ENCODE data around the gene GSTM4. TPM values are rescaled to one million over a fixed set of nuclear protein-coding genes. Genes with fewer than 3 reads are reported as not detected.

GSTM4 gene
- total and polyA plus RNA-seq, 2 experiments from 2014 or later = 12.8 to 12.9 TPM

DNA sequence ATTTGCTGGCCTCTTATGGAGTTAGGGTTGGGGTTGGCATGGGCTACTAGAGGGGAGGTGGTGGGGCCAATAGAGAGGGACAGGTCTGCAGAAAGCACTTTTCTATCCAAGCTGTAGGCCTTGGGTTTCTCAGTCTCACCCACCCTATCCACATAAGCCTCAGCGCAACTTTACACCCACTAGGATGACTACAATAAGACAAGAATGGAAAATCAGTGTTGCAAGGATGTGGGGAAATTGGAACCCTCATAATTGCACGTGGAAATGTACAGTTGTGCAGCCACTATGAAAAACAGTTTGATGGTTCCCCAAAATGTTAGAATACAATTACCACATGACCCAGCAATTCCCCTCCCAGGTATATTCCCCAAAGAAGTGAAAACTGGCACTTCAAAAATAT is 14.0 kb upstream of the GSTM4 start:
- H3K79me2 ChIP-seq (replicated peaks; ENCODE audit: insufficient read depth) = no peaks in the 10 kb centered on the region
- H3K4me1 ChIP-seq (ENCODE audit: insufficient read depth) = no peaks in the 10 kb centered on the region
- peaks cover 16% of the 10 kb centered on the region for H3K27me3 Mint-ChIP-seq (ENCODE audit: insufficient read depth, low read depth, poor library complexity)
- no peaks in the 10 kb centered on the region for H3K9me3 Mint-ChIP-seq
- ATAC-seq (no peak), DNase-seq (ENCODE audit: low spot score) (no peak)
- H3K4me2 ChIP-seq = no peak overlapping the region
- H3K27ac Mint-ChIP-seq = no peak overlapping the region
- no peak overlapping the region for H2AFZ ChIP-seq
- TF ChIP-seq, protein P1, sequence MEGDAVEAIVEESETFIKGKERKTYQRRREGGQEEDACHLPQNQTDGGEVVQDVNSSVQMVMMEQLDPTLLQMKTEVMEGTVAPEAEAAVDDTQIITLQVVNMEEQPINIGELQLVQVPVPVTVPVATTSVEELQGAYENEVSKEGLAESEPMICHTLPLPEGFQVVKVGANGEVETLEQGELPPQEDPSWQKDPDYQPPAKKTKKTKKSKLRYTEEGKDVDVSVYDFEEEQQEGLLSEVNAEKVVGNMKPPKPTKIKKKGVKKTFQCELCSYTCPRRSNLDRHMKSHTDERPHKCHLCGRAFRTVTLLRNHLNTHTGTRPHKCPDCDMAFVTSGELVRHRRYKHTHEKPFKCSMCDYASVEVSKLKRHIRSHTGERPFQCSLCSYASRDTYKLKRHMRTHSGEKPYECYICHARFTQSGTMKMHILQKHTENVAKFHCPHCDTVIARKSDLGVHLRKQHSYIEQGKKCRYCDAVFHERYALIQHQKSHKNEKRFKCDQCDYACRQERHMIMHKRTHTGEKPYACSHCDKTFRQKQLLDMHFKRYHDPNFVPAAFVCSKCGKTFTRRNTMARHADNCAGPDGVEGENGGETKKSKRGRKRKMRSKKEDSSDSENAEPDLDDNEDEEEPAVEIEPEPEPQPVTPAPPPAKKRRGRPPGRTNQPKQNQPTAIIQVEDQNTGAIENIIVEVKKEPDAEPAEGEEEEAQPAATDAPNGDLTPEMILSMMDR (conservative IDR thresholded peaks at IDR 0.05; ENCODE audit: low read depth in 2 of 2) = no peak
- TF ChIP-seq CREB1 (CRISPR knock-in tag; IDR thresholded peaks at IDR 0.05; ENCODE audit: low read depth) = no peak
- no peak for TF ChIP-seq EZH2phosphoT487 (IDR thresholded peaks at IDR 0.05; ENCODE audit: unreplicated experiment)
- TF ChIP-seq STAT1 (IDR thresholded peaks at IDR 0.05; ENCODE audit: unreplicated experiment) = no peak
- TF ChIP-seq ZNF331 (CRISPR knock-in tag; IDR thresholded peaks at IDR 0.05; ENCODE audit: low read depth) = no peak
- no peak for TF ChIP-seq POLR2AphosphoS5 (IDR thresholded peaks at IDR 0.05; ENCODE audit: low read depth)
- no peak for TF ChIP-seq NANOG (IDR thresholded peaks at IDR 0.05; ENCODE audit: borderline replicate concordance)
- TF ChIP-seq, protein P2, sequence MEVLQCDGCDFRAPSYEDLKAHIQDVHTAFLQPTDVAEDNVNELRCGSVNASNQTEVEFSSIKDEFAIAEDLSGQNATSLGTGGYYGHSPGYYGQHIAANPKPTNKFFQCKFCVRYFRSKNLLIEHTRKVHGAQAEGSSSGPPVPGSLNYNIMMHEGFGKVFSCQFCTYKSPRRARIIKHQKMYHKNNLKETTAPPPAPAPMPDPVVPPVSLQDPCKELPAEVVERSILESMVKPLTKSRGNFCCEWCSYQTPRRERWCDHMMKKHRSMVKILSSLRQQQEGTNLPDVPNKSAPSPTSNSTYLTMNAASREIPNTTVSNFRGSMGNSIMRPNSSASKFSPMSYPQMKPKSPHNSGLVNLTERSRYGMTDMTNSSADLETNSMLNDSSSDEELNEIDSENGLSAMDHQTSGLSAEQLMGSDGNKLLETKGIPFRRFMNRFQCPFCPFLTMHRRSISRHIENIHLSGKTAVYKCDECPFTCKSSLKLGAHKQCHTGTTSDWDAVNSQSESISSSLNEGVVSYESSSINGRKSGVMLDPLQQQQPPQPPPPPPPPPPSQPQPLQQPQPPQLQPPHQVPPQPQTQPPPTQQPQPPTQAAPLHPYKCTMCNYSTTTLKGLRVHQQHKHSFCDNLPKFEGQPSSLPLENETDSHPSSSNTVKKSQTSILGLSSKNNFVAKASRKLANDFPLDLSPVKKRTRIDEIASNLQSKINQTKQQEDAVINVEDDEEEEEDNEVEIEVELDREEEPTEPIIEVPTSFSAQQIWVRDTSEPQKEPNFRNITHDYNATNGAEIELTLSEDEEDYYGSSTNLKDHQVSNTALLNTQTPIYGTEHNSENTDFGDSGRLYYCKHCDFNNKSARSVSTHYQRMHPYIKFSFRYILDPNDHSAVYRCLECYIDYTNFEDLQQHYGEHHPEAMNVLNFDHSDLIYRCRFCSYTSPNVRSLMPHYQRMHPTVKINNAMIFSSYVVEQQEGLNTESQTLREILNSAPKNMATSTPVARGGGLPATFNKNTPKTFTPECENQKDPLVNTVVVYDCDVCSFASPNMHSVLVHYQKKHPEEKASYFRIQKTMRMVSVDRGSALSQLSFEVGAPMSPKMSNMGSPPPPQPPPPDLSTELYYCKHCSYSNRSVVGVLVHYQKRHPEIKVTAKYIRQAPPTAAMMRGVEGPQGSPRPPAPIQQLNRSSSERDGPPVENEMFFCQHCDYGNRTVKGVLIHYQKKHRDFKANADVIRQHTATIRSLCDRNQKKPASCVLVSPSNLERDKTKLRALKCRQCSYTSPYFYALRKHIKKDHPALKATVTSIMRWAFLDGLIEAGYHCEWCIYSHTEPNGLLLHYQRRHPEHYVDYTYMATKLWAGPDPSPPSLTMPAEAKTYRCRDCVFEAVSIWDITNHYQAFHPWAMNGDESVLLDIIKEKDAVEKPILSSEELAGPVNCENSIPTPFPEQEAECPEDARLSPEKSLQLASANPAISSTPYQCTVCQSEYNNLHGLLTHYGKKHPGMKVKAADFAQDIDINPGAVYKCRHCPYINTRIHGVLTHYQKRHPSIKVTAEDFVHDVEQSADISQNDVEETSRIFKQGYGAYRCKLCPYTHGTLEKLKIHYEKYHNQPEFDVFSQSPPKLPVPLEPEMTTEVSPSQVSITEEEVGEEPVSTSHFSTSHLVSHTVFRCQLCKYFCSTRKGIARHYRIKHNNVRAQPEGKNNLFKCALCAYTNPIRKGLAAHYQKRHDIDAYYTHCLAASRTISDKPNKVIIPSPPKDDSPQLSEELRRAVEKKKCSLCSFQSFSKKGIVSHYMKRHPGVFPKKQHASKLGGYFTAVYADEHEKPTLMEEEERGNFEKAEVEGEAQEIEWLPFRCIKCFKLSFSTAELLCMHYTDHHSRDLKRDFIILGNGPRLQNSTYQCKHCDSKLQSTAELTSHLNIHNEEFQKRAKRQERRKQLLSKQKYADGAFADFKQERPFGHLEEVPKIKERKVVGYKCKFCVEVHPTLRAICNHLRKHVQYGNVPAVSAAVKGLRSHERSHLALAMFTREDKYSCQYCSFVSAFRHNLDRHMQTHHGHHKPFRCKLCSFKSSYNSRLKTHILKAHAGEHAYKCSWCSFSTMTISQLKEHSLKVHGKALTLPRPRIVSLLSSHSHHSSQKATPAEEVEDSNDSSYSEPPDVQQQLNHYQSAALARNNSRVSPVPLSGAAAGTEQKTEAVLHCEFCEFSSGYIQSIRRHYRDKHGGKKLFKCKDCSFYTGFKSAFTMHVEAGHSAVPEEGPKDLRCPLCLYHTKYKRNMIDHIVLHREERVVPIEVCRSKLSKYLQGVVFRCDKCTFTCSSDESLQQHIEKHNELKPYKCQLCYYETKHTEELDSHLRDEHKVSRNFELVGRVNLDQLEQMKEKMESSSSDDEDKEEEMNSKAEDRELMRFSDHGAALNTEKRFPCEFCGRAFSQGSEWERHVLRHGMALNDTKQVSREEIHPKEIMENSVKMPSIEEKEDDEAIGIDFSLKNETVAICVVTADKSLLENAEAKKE (CRISPR knock-in tag; IDR thresholded peaks at IDR 0.05) = no peak
- TF ChIP-seq ZNF114 (CRISPR knock-in tag; IDR thresholded peaks at IDR 0.05) = no peak
- TF ChIP-seq EZH2 (IDR thresholded peaks at IDR 0.05; ENCODE audit: low read depth, unreplicated experiment) = no peak
- TF ChIP-seq JUNB (IDR thresholded peaks at IDR 0.05; ENCODE audit: unreplicated experiment) = no peak
- TF ChIP-seq, protein P3, sequence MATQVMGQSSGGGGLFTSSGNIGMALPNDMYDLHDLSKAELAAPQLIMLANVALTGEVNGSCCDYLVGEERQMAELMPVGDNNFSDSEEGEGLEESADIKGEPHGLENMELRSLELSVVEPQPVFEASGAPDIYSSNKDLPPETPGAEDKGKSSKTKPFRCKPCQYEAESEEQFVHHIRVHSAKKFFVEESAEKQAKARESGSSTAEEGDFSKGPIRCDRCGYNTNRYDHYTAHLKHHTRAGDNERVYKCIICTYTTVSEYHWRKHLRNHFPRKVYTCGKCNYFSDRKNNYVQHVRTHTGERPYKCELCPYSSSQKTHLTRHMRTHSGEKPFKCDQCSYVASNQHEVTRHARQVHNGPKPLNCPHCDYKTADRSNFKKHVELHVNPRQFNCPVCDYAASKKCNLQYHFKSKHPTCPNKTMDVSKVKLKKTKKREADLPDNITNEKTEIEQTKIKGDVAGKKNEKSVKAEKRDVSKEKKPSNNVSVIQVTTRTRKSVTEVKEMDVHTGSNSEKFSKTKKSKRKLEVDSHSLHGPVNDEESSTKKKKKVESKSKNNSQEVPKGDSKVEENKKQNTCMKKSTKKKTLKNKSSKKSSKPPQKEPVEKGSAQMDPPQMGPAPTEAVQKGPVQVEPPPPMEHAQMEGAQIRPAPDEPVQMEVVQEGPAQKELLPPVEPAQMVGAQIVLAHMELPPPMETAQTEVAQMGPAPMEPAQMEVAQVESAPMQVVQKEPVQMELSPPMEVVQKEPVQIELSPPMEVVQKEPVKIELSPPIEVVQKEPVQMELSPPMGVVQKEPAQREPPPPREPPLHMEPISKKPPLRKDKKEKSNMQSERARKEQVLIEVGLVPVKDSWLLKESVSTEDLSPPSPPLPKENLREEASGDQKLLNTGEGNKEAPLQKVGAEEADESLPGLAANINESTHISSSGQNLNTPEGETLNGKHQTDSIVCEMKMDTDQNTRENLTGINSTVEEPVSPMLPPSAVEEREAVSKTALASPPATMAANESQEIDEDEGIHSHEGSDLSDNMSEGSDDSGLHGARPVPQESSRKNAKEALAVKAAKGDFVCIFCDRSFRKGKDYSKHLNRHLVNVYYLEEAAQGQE (IDR thresholded peaks at IDR 0.05; ENCODE audit: unreplicated experiment) = no peak
- no peaks in the 10 kb centered on the region; the same call in 1 of the 2 replicates for H4K20me1 ChIP-seq (replicated peaks; ENCODE audit: insufficient read depth)
- H3K9me2 ChIP-seq (ENCODE audit: insufficient read depth) = no peaks in the 10 kb centered on the region
- H3K36me3 Mint-ChIP-seq (ENCODE audit: low read depth) = no peaks in the 10 kb centered on the region
- 0 out of 2 replicates have a peak, but pooled peaks cover 8% of the 10 kb centered on the region for H3F3A ChIP-seq (replicated peaks; ENCODE audit: low read depth)
- H3K4me3 ChIP-seq = no peak overlapping the region
- H3K36me3 ChIP-seq (ENCODE audit: insufficient read depth) = no peaks in the 10 kb centered on the region
- peaks cover 3% of the 10 kb centered on the region for H3K4me1 Mint-ChIP-seq
- H3K27me3 ChIP-seq (ENCODE audit: insufficient read depth) = no peaks in the 10 kb centered on the region
- no peak overlapping the region for H3K4me3 Mint-ChIP-seq
- no peak overlapping the region for H3K27ac ChIP-seq (ENCODE audit: low read depth)
